KMS-11 (cell line): ENCODE data around the gene UBD.

Source experiments
- H2AFZ ChIP-seq: fragments of 200-600 bp; sonication (generic); 2 replicates; pipeline ENCODE4 v1.6.1; 2016; ENCODE audit warnings: antibody characterized with exemption, mixed run types, low read depth
- H3K27ac ChIP-seq: fragments of 200-600 bp; sonication (generic); 2 replicates; pipeline ENCODE4 v1.6.1; 2016; ENCODE audit warnings: mild to moderate bottlenecking, mixed run types
- H3K27me3 ChIP-seq: fragments of 200-600 bp; sonication (generic); 2 replicates; pipeline ENCODE4 v1.6.1; 2017; ENCODE audit warnings: mild to moderate bottlenecking, low read depth, mixed run types, moderate library complexity; ENCODE audit not compliant: insufficient read depth
- H3K36me3 ChIP-seq: fragments of 200-600 bp; sonication (generic); 2 replicates; pipeline ENCODE4 v1.6.1; 2017; ENCODE audit warnings: mild to moderate bottlenecking, mixed run types; ENCODE audit not compliant: insufficient read depth
- H3K4me1 ChIP-seq: fragments of 200-600 bp; sonication (generic); 2 replicates; pipeline ENCODE4 v1.6.1; 2016; ENCODE audit warnings: mild to moderate bottlenecking, low read depth, mixed run types; ENCODE audit not compliant: poor library complexity, severe bottlenecking
- H3K4me2 ChIP-seq: fragments of 200-600 bp; sonication (generic); 2 replicates; pipeline ENCODE4 v1.7.0; 2016; ENCODE audit warnings: mild to moderate bottlenecking, mixed run types
- H3K4me3 ChIP-seq: fragments of 200-600 bp; sonication (generic); IDR thresholded peaks from 2 replicates; pipeline ENCODE4 v1.6.1; 2017; ENCODE audit warnings: low read depth, low read length, mixed read lengths; ENCODE audit not compliant: insufficient read depth
- H3K79me2 ChIP-seq: fragments of 200-600 bp; sonication (generic); 2 replicates; pipeline ENCODE4 v1.6.1; 2016; ENCODE audit warnings: low read depth, mixed run types; ENCODE audit not compliant: insufficient read depth
- H3K9ac ChIP-seq: fragments of 200-600 bp; sonication (generic); 2 replicates; pipeline ENCODE4 v1.6.1; 2016; ENCODE audit warnings: mild to moderate bottlenecking, mixed run types
- H4K20me1 ChIP-seq: fragments of 200-600 bp; sonication (generic); 2 replicates; pipeline ENCODE4 v1.6.1; 2016; ENCODE audit warnings: mild to moderate bottlenecking, mixed run types; ENCODE audit not compliant: insufficient read depth
- CTCF ChIP-seq: fragments of 200-600 bp; sonication (generic); conservative IDR thresholded peaks from 2 replicates; pipeline ENCODE4 v1.6.1; 2017; ENCODE audit warnings: low read depth, mild to moderate bottlenecking, antibody characterized with exemption, low read length, moderate library complexity, mixed read lengths

The UBD gene

GRCh38 chr6:29554764-29555163, 4.8 kb downstream of the UBD start:
- no peaks in the 10 kb centered on the region for H4K20me1 ChIP-seq
- H3K27ac ChIP-seq = no peak overlapping the region
- H3K4me3 ChIP-seq = no peak overlapping the region
- TF ChIP-seq CTCF = no peak
- H2AFZ ChIP-seq = no peak overlapping the region
- H3K4me2 ChIP-seq = no peak overlapping the region
- H3K36me3 ChIP-seq = no peaks in the 10 kb centered on the region
- H3K79me2 ChIP-seq = no peaks in the 10 kb centered on the region
- no peaks in the 10 kb centered on the region for H3K27me3 ChIP-seq
- H3K9ac ChIP-seq = no peak overlapping the region
- H3K4me1 ChIP-seq = peaks cover 9% of the 10 kb centered on the region

GRCh38 chr6:29553268-29554057, 6.1 kb downstream of the UBD start:
- no peaks in the 10 kb centered on the region for H3K27me3 ChIP-seq
- no peak for TF ChIP-seq CTCF
- H3K4me1 ChIP-seq = no peaks in the 10 kb centered on the region
- no peaks in the 10 kb centered on the region for H3K36me3 ChIP-seq
- no peak overlapping the region for H3K9ac ChIP-seq
- H3K27ac ChIP-seq = no peak overlapping the region
- no peak overlapping the region for H3K4me2 ChIP-seq
- H3K79me2 ChIP-seq = no peaks in the 10 kb centered on the region
- no peak overlapping the region for H3K4me3 ChIP-seq
- no peak overlapping the region for H2AFZ ChIP-seq
- no peaks in the 10 kb centered on the region for H4K20me1 ChIP-seq

- Histone ChIP-seq H3K27ac (no peak overlapping the region), H3K27me3 (no peaks in the 10 kb centered on the region), H3K36me3 (no peaks in the 10 kb centered on the region), H3K4me2 (no peak overlapping the region), H3K4me1 (no peaks in the 10 kb centered on the region), H2AFZ (no peak overlapping the region), H3K79me2 (no peaks in the 10 kb centered on the region), H3K4me3 (no peak overlapping the region), H4K20me1 (no peaks in the 10 kb centered on the region), H3K9ac (no peak overlapping the region)
- TF ChIP-seq CTCF = no peak
Observed at GRCh38 chr6:29552512-29553051, 7.0 kb downstream of the UBD start.

GRCh38 chr6:29547573-29547972, 12.0 kb downstream of the UBD start:
- TF ChIP-seq CTCF = no peak
- Histone ChIP-seq H3K4me2 (no peak overlapping the region), H3K4me1 (no peaks in the 10 kb centered on the region), H2AFZ (no peak overlapping the region), H3K36me3 (no peaks in the 10 kb centered on the region), H3K27me3 (no peaks in the 10 kb centered on the region), H3K4me3 (no peak overlapping the region), H3K9ac (no peak overlapping the region), H3K79me2 (no peaks in the 10 kb centered on the region), H4K20me1 (no peaks in the 10 kb centered on the region), H3K27ac (no peak overlapping the region)
